ENCODE results near the gene RAD51B.

The RAD51B gene

GRCh38 chr14:68154275-68154674 lies 334.7 kb downstream of the RAD51B start:
- no peak overlapping the region for H3K4me3 ChIP-seq (ENCODE audit: low read depth, low read length)
- no peak for TF ChIP-seq CTCF (IDR thresholded peaks at IDR 0.05; ENCODE audit: low read depth, low read length)

GRCh38 chr14:68157971-68158371 lies 338.4 kb downstream of the RAD51B start:
- no peak overlapping the region for H3K4me3 ChIP-seq (ENCODE audit: low read depth, low read length)
- TF ChIP-seq CTCF (IDR thresholded peaks at IDR 0.05; ENCODE audit: low read depth, low read length): no peak

GRCh38 chr14:68158640-68159039 lies 339.1 kb downstream of the RAD51B start:
- no peak overlapping the region for H3K4me3 ChIP-seq (ENCODE audit: low read depth, low read length)
- no peak for TF ChIP-seq CTCF (IDR thresholded peaks at IDR 0.05; ENCODE audit: low read depth, low read length)

- no peak overlapping the region for H3K4me3 ChIP-seq (ENCODE audit: low read depth, low read length)
- TF ChIP-seq CTCF (IDR thresholded peaks at IDR 0.05; ENCODE audit: low read depth, low read length): no peak
Measured at GRCh38 chr14:68159701-68160633, 340.4 kb downstream of the RAD51B start.

GRCh38 chr14:68160779-68161546 lies 341.4 kb downstream of the RAD51B start:
- no peak for TF ChIP-seq CTCF (IDR thresholded peaks at IDR 0.05; ENCODE audit: low read depth, low read length)
- no peak overlapping the region for H3K4me3 ChIP-seq (ENCODE audit: low read depth, low read length)

GRCh38 chr14:68162887-68163286 lies 343.3 kb downstream of the RAD51B start:
- TF ChIP-seq CTCF (IDR thresholded peaks at IDR 0.05; ENCODE audit: low read depth, low read length): no peak

GRCh38 chr14:68164711-68165113 lies 345.1 kb downstream of the RAD51B start:
- no peak overlapping the region for H3K4me3 ChIP-seq (ENCODE audit: low read depth, low read length)
- no peak for TF ChIP-seq CTCF (IDR thresholded peaks at IDR 0.05; ENCODE audit: low read depth, low read length)

More at GRCh38 chr14:68162887-68163286, 343.3 kb downstream of the RAD51B start:
- H3K4me3 ChIP-seq (ENCODE audit: low read depth, low read length): no peak overlapping the region
